Neutrophil (primary cell): ENCODE data around the gene MSH3.

Experiments
- H3K27ac ChIP-seq: fragments of 200-600 bp; sonication (generic); 2 replicates; pipeline ENCODE4 v1.5.1; 2016; ENCODE audit warnings: mild to moderate bottlenecking, moderate library complexity
- H3K27me3 ChIP-seq: fragments of 200-600 bp; sonication (generic); 2 replicates; pipeline ENCODE4 v1.6.0; 2016; ENCODE audit warnings: mild to moderate bottlenecking
- H3K36me3 ChIP-seq: fragments of 200-600 bp; sonication (generic); 2 replicates; pipeline ENCODE4 v1.5.1; 2017
- H3K4me1 ChIP-seq, 2 experiments: fragments of 200-600 bp in 1 of 2; sonication (generic) in 1 of 2; 1 replicate in 1 of 2; 2 replicates in 1 of 2; pipeline versions ENCODE4 v1.5.1 to v1.6.1; 2013 to 2016; ENCODE audit warnings: low read depth in 1 of 2, low read length in 1 of 2, mild to moderate bottlenecking in 1 of 2, moderate library complexity in 1 of 2; ENCODE audit not compliant: control insufficient read depth in 1 of 2, insufficient read depth in 1 of 2
- H3K4me3 ChIP-seq, 2 experiments: fragments of 200-600 bp in 1 of 2; sonication (generic) in 1 of 2; 1 replicate in 1 of 2; 2 replicates in 1 of 2; pipeline ENCODE4 v1.5.1; 2013 to 2016; ENCODE audit warnings: low read depth in 1 of 2, low read length in 1 of 2, mild to moderate bottlenecking in 1 of 2, moderate library complexity in 1 of 2
- H3K9me3 ChIP-seq: fragments of 200-600 bp; sonication (generic); 2 replicates; pipeline ENCODE4 v1.5.1; 2016
- CTCF ChIP-seq: fragments of 200-600 bp; sonication (generic); IDR thresholded peaks from 2 replicates; pipeline ENCODE4 v1.5.1; 2016; ENCODE audit warnings: antibody characterized with exemption

Gene MSH3

GRCh38 chr5:80667384-80667783, 12.9 kb downstream of the MSH3 start:
- Histone ChIP-seq H3K36me3 (peaks cover 29% of the 10 kb centered on the region), H3K4me1 (no peaks in the 10 kb centered on the region), H3K27me3 (no peaks in the 10 kb centered on the region), H3K9me3 (no peaks in the 10 kb centered on the region), H3K4me3 (no peak overlapping the region), H3K27ac (no peak overlapping the region)
- TF ChIP-seq CTCF: no peak

GRCh38 chr5:80668016-80668969, 13.8 kb downstream of the MSH3 start:
- H3K9me3 ChIP-seq: no peaks in the 10 kb centered on the region
- H3K27ac ChIP-seq: no peak overlapping the region
- peaks cover 31% of the 10 kb centered on the region for H3K36me3 ChIP-seq
- H3K4me3 ChIP-seq: no peak overlapping the region
- no peaks in the 10 kb centered on the region for H3K27me3 ChIP-seq
- H3K4me1 ChIP-seq: no peaks in the 10 kb centered on the region
- TF ChIP-seq CTCF: no peak

GRCh38 chr5:80672140-80672736, 17.8 kb downstream of the MSH3 start:
- H3K9me3 ChIP-seq: no peaks in the 10 kb centered on the region
- TF ChIP-seq CTCF: peak; percentile 87
- H3K27me3 ChIP-seq: no peaks in the 10 kb centered on the region
- H3K4me1 ChIP-seq: peaks cover 0 to 3% of the 10 kb centered on the region in 2 experiments
- H3K4me3 ChIP-seq: no peak overlapping the region
- H3K36me3 ChIP-seq: peaks cover 44% of the 10 kb centered on the region
- no peak overlapping the region for H3K27ac ChIP-seq

GRCh38 chr5:80676706-80677105, 22.3 kb downstream of the MSH3 start:
- Histone ChIP-seq H3K9me3 (no peaks in the 10 kb centered on the region), H3K27ac (no peak overlapping the region), H3K27me3 (no peaks in the 10 kb centered on the region), H3K4me3 (no peak overlapping the region), H3K4me1 (peaks cover 0 to 3% of the 10 kb centered on the region in 2 experiments), H3K36me3 (peaks cover 59% of the 10 kb centered on the region)
- TF ChIP-seq CTCF: no peak

- H3K36me3 ChIP-seq: peaks cover 3% of the 10 kb centered on the region
- H3K27me3 ChIP-seq: no peaks in the 10 kb centered on the region
- H3K9me3 ChIP-seq: no peaks in the 10 kb centered on the region
- H3K27ac ChIP-seq: no peak overlapping the region
- TF ChIP-seq CTCF: no peak
- H3K4me1 ChIP-seq: no peaks in the 10 kb centered on the region
- no peak overlapping the region for H3K4me3 ChIP-seq
Observed at GRCh38 chr5:80686757-80687156, 32.3 kb downstream of the MSH3 start.
